Pancreas (tissue), 10 donors: ENCODE results near the gene CDR2L. TPM values are rescaled to one million over a fixed set of nuclear protein-coding genes. Genes with fewer than 3 reads are reported as not detected.

ENCODE experiments used
- ATAC-seq, 4 donors: fragments of 200-7000 bp; cut with Tn5 transposase; one replicate each; pipeline versions ENCODE4 v1.8.0 to v1.9.1; 2020; ENCODE audit warnings: mild to moderate bottlenecking in 4 of 4, moderate library complexity in 4 of 4
- DNase-seq, 6 donors: peaks; one replicate each; pipeline ENCODE4 v3.0.0-alpha.2; 2020
- FAIRE-seq: peaks from 2 replicates; lab custom pipeline; 2012; peaks lifted over from hg19 to GRCh38; lab: Jason Lieb, UNC
- H3K27ac ChIP-seq, 4 donors: fragments of 200-600 bp; sonication (generic); 1 replicate in 3 of 4; 2 replicates in 1 of 4; pipeline versions ENCODE4 v1.5.0 to v1.8.0; 2020
- H3K27me3 ChIP-seq, 4 donors: fragments of 200-600 bp; one replicate each; pipeline ENCODE4 v1.8.0; 2021
- H3K36me3 ChIP-seq, 3 donors: fragments of 200-600 bp; sonication (generic) in 1 of 3; one replicate each; pipeline versions ENCODE4 v1.5.0 to v1.8.0; 2020 to 2021
- H3K4me1 ChIP-seq, 3 donors: fragments of 200-600 bp; one replicate each; pipeline ENCODE4 v1.8.0; 2021
- H3K4me3 ChIP-seq, 4 donors: fragments of 200-600 bp; sonication (generic) in 2 of 4; one replicate each; pipeline versions ENCODE4 v1.5.0 to v1.8.0; 2020 to 2021
- H3K9me3 ChIP-seq, 4 donors: fragments of 200-600 bp; one replicate each; pipeline ENCODE4 v1.8.0; 2021
- WGBS, 2 donors: extraction: QIAGEN DNeasy Blood & Tissue Kit; methylation state at CpG; one replicate each; pipeline ENCODE4 v1.1.7; 2013; 5-methylcytosine and 5-hydroxymethylcytosine counted together
- intact Hi-C, 3 donors: fragments of 100-400 bp; cut with DNase I; formaldehyde crosslinking; loops; one replicate each; pipeline versions ENCODE4 v1.11.1 to v1.14.2; 2022
- polyA plus RNA-seq, 2 donors: library from polyadenylated mRNA; stranded (reverse); fragments of 200-250 nt; gene quantifications; one replicate each; pipeline ENCODE4 v1.2.3, GENCODE V29; 2013
- total RNA-seq, 6 donors: library from RNA; stranded (reverse); fragmentation: NEBNext Ultra II Directional in 4 of 6; extraction: Animal tissue kit (Norgen Biotek cat#: 25700) in 4 of 6; gene quantifications; one replicate each; pipeline versions ENCODE4 v1.2.1 to v1.2.4, GENCODE V29; 2021 to 2023
- TF ChIP-seq, protein P1 (sequence below), 4 donors: fragments of 200-600 bp; sonication (generic) in 3 of 4; IDR thresholded peaks; one replicate each; pipeline versions ENCODE4 v1.5.0 to v1.8.0; 2021; ENCODE audit warnings: antibody characterized with exemption in 4 of 4
- donor health status: healthy with polysubstance abuse.
- donor health status: DM: no; HTN: no; CAD: no; lungs with moderate emphysema.
- donor health status: DM: no; HTN: no; CAD: no.
- donor health status: control.
- donor health status: control.
- donor health status: Bipolar disorder and iron deficiency.
- donor health status: DM: yes; HTN: yes; CAD: no.
- donor health status: DM: no; HTN: no; CAD: no.
- donor health status: DM: no; HTN: no; CAD: no.
- donor health status: DM: yes; HTN: yes; CAD: no.

Gene CDR2L
- 10 to 100 TPM in 1 of 6 donors, 1 to 10 TPM in 5; 2.3 to 11.2 (median 3.4) TPM for total RNA-seq
- polyA plus RNA-seq: 1 to 10 TPM; 4.6 to 5.7 TPM

DNA sequence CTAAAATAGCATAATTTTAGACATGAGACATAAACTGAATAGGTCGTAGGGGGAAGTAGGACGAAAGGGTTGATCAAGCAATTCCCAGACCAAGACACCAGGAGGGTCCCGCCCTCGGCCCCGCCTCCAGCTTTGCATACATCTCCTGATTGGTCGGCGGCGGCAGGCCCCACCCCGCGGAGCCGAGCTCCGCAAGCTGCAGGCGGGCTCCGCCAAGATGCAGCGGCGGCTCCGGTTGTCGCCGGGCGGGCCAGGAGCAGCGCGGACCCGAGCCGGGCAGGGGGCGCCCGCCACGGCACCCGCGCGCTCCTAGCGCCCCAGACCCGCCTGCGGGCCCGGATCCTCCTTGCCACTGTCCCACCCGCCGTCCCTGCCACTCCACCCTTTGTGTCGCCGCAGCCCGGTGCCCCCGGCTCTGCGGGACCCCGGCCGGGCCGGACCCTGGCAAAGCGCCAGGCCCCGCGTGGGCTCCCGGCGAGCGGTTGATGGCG lies at the start of gene CDR2L:
CDR2L (plus strand) TSS at position 215 of the 491 bp plus-strand sequence. CDS start 412 bp downstream, outside the sequence.
- whole genome bisulfite sequencing, 2 donors: 0% methylated on average over 18 to 51 of the region's 51 CpGs
- Histone ChIP-seq H3K27me3 (no peaks in the 10 kb centered on the region), H3K4me3 (peak within 1 kb of the TSS; percentile 63 to 77 (median 74)), H3K9me3 (no peaks in the 10 kb centered on the region), H3K27ac (peak within 1 kb of the TSS; percentile 68 to 88 (median 75)), H3K4me1 (peaks cover 0 to 10% (median 5%) of the 10 kb centered on the region in 3 donors), H3K36me3 (no peaks in the 10 kb centered on the region)
- intact Hi-C loops: no loop called here
- FAIRE-seq: no peak
- DNase-seq: peak; percentile 94 to 99 (median 96)
- TF ChIP-seq, protein P1, sequence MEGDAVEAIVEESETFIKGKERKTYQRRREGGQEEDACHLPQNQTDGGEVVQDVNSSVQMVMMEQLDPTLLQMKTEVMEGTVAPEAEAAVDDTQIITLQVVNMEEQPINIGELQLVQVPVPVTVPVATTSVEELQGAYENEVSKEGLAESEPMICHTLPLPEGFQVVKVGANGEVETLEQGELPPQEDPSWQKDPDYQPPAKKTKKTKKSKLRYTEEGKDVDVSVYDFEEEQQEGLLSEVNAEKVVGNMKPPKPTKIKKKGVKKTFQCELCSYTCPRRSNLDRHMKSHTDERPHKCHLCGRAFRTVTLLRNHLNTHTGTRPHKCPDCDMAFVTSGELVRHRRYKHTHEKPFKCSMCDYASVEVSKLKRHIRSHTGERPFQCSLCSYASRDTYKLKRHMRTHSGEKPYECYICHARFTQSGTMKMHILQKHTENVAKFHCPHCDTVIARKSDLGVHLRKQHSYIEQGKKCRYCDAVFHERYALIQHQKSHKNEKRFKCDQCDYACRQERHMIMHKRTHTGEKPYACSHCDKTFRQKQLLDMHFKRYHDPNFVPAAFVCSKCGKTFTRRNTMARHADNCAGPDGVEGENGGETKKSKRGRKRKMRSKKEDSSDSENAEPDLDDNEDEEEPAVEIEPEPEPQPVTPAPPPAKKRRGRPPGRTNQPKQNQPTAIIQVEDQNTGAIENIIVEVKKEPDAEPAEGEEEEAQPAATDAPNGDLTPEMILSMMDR (IDR thresholded peaks at IDR 0.05): no peak
- peak; percentile 89 to 95 (median 93) for ATAC-seq

DNA sequence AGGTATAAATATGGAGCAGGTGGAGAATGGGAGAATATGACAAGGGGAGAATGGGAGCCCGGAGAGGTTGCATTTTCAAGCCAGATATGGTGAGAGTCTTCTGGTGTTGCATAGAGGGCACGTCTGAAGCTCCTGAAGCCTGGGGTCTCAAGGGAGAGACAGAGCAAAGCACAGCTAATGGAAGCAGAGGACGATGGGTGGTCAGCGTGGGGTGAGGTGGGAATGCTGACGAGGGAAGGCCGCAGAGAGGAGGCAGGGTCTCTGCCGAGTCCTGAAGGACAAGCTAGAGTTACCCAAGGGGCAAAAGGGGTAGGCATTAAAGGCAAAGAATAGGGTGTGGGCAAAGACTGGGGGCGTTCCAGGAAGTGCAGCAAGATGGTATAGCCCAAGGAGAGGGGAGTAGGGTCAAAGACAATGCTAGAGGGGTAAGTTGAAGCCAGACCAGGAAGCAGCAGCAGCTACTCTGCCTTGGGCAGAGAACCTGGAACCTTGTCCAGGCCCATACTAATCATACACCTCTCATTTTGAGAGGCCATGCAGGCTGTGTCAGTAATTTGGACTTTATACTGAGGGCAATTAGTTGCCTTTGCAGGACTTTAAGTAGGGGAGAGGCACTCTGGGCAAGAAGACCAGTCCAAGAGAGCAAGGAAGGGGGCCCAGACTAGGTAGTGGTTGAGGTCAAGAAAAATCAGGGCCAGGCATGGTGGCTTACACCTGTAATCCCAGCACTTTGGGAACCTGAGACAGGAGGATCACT lies 49.1 kb upstream of the CDR2L start:
- intact Hi-C loops: no loop called here
- TF ChIP-seq, protein P1 (IDR thresholded peaks at IDR 0.05): no peak
- Histone ChIP-seq H3K4me3 (no peak overlapping the region), H3K27me3 (no peaks in the 10 kb centered on the region), H3K4me1 (no peaks in the 10 kb centered on the region), H3K36me3 (no peaks in the 10 kb centered on the region), H3K27ac (no peak overlapping the region), H3K9me3 (no peaks in the 10 kb centered on the region)
- no peak for FAIRE-seq
- DNase-seq: no peak
- no peak for ATAC-seq
- 66 to 78% methylated on average over 8 of the region's 8 CpGs for WGBS, 2 donors

GRCh38 chr17:74939534-74939933 lies 47.9 kb upstream of the CDR2L start:
- Histone ChIP-seq H3K27ac (no peak overlapping the region), H3K4me1 (no peaks in the 10 kb centered on the region), H3K4me3 (no peak overlapping the region), H3K36me3 (no peaks in the 10 kb centered on the region), H3K9me3 (no peaks in the 10 kb centered on the region), H3K27me3 (no peaks in the 10 kb centered on the region)
- DNase-seq (no peak), FAIRE-seq (no peak), ATAC-seq (no peak)
- intact Hi-C loops: no loop called here
- WGBS, 2 donors: 54 to 55% methylated on average over 8 of the region's 8 CpGs
- TF ChIP-seq, protein P1 (IDR thresholded peaks at IDR 0.05): no peak

GRCh38 chr17:74941128-74941725 lies 46.2 kb upstream of the CDR2L start:
- ATAC-seq (no peak), DNase-seq (no peak), FAIRE-seq (no peak)
- 71 to 76% methylated on average over 21 of the region's 21 CpGs for WGBS, 2 donors
- intact Hi-C loops: no loop called here
- no peaks in the 10 kb centered on the region for H3K36me3 ChIP-seq
- H3K27ac ChIP-seq: no peak overlapping the region
- TF ChIP-seq, protein P1 (IDR thresholded peaks at IDR 0.05): no peak
- H3K4me3 ChIP-seq: no peak overlapping the region
- H3K27me3 ChIP-seq: no peaks in the 10 kb centered on the region
- no peaks in the 10 kb centered on the region for H3K4me1 ChIP-seq
- no peaks in the 10 kb centered on the region for H3K9me3 ChIP-seq
